Measurements from ENCODE around the gene SHISA9. TPM values are rescaled to one million over a fixed set of nuclear protein-coding genes. Genes with fewer than 3 reads are reported as not detected.

Gene SHISA9
- total RNA-seq, 2 donors from 2014 or later: 0.41 to 0.47 TPM

DNA sequence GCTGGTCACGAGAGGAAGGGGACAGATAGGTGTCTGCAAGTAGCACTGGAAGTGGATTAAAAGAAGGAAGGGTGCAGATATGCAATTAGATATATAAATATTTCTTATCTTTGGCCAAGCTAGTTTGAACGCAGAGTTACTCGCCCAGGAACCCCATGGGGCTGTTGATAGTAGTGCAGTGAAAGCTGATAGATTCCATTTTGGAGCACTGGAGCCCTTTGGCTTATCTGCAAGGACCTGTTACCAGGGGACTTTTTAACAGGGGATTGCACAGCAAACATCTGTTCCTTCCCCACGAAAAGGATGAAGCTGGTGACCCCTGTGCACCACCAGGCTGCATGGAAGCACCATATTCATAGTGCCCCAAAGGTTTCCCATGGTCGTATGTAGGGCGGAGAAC lies 218.7 kb downstream of the SHISA9 start:
- Histone ChIP-seq H3K4me3 (no peak overlapping the region), H3K4me1 (no peaks in the 10 kb centered on the region), H3K36me3 (no peaks in the 10 kb centered on the region), H3K27ac (no peak overlapping the region), H3K9me3 (no peaks in the 10 kb centered on the region), H3K27me3 (no peaks in the 10 kb centered on the region)
- DNase-seq (ENCODE audit: low spot score): no peak
- TF ChIP-seq, protein P1, sequence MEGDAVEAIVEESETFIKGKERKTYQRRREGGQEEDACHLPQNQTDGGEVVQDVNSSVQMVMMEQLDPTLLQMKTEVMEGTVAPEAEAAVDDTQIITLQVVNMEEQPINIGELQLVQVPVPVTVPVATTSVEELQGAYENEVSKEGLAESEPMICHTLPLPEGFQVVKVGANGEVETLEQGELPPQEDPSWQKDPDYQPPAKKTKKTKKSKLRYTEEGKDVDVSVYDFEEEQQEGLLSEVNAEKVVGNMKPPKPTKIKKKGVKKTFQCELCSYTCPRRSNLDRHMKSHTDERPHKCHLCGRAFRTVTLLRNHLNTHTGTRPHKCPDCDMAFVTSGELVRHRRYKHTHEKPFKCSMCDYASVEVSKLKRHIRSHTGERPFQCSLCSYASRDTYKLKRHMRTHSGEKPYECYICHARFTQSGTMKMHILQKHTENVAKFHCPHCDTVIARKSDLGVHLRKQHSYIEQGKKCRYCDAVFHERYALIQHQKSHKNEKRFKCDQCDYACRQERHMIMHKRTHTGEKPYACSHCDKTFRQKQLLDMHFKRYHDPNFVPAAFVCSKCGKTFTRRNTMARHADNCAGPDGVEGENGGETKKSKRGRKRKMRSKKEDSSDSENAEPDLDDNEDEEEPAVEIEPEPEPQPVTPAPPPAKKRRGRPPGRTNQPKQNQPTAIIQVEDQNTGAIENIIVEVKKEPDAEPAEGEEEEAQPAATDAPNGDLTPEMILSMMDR (IDR thresholded peaks at IDR 0.05): no peak

DNA sequence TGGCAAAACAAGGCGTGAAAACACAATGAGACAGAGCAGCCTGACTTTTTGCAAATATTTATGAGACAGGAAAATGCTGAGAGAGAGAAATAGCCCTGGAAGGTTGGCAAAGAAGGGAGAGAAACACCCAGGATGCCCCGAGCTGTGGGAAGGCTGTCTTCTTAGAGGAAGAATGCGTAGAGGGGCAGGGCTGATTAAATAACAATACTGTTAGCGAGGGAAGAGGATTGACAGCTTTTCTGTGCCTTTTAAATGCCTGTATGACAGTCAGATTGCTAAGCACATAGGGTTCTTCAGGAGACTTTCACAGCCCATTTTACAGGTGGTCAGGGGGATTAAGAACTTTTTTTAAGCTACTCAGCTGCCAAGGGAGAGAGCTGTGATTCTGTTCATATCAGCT lies 219.2 kb downstream of the SHISA9 start:
- H3K36me3 ChIP-seq: no peaks in the 10 kb centered on the region
- TF ChIP-seq, protein P1 (IDR thresholded peaks at IDR 0.05): no peak
- no peak for DNase-seq (ENCODE audit: low spot score)
- H3K4me1 ChIP-seq: no peaks in the 10 kb centered on the region
- no peaks in the 10 kb centered on the region for H3K27me3 ChIP-seq
- no peaks in the 10 kb centered on the region for H3K9me3 ChIP-seq
- no peak overlapping the region for H3K4me3 ChIP-seq
- no peak overlapping the region for H3K27ac ChIP-seq

DNA sequence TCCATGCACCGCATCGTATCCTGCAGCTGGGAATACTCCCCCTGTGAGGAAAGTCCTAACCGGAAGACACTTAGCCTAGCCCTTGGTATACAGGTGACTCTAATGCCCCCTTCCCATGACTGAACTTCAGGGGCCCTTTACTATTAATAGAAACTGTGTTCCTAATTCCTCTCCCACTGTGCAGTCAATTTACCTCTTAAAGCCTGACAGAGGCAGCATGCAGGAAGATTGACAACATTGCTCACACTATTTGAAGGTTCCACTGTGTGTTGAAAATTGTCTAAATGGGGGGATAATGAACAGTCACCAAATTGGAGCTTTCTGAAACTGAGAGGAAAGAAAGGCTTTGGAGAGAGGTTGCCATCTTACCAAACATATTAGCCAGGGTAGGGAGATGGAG lies 222.6 kb downstream of the SHISA9 start:
- Histone ChIP-seq H3K27ac (no peak overlapping the region), H3K27me3 (no peaks in the 10 kb centered on the region), H3K36me3 (no peaks in the 10 kb centered on the region), H3K9me3 (no peaks in the 10 kb centered on the region), H3K4me3 (no peak overlapping the region), H3K4me1 (no peaks in the 10 kb centered on the region)
- TF ChIP-seq, protein P1 (IDR thresholded peaks at IDR 0.05): no peak
- DNase-seq (ENCODE audit: low spot score): no peak

DNA sequence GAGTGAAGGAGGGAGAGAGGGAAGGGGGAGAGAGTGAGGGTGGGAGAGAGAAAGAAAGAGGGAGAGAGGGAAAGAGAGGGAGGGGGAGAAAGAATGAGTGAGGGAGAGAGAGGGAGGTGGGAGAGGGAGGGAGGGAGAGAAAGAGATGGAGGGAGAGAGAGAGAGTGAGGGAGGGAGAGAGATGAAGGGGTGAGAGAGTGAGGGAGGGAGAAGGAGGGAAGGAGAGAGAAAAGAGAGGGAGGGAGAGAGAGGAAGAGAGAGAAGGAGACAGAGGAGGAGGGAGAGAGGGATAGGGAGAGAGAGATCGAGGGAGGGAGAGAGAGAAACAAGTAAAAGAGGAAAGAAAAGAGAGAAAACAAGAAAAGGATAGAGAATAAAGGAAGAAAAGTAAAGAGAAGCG lies 225.7 kb downstream of the SHISA9 start:
- Histone ChIP-seq H3K27me3 (no peaks in the 10 kb centered on the region), H3K4me3 (no peak overlapping the region), H3K4me1 (no peaks in the 10 kb centered on the region), H3K27ac (no peak overlapping the region), H3K36me3 (no peaks in the 10 kb centered on the region), H3K9me3 (no peaks in the 10 kb centered on the region)
- no peak for DNase-seq (ENCODE audit: low spot score)
- TF ChIP-seq, protein P1 (IDR thresholded peaks at IDR 0.05): no peak

DNA sequence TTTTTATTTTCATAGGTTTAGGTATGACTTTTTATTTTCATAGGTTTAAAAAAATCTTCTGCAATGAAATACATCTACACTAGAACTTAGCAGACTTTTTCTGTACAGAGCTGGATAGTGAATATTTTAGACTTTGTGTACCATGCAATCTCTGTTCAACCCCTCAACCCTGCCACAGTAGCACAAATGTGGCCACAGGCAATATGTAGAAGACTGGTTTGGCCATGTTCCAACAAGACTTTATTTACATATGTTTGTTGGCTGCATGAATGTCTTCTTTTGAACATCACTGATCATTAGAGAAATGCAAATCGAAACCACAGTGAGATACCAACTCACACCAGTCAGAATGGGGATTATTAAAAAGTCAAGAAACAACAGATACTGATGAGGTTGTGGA lies 229.2 kb downstream of the SHISA9 start:
- H3K27ac ChIP-seq: no peak overlapping the region
- no peaks in the 10 kb centered on the region for H3K36me3 ChIP-seq
- H3K27me3 ChIP-seq: no peaks in the 10 kb centered on the region
- no peaks in the 10 kb centered on the region for H3K4me1 ChIP-seq
- DNase-seq (ENCODE audit: low spot score): no peak
- TF ChIP-seq, protein P1 (IDR thresholded peaks at IDR 0.05): no peak
- H3K4me3 ChIP-seq: no peak overlapping the region
- H3K9me3 ChIP-seq: peaks cover 0 to under 1% of the 10 kb centered on the region in 2 donors

DNA sequence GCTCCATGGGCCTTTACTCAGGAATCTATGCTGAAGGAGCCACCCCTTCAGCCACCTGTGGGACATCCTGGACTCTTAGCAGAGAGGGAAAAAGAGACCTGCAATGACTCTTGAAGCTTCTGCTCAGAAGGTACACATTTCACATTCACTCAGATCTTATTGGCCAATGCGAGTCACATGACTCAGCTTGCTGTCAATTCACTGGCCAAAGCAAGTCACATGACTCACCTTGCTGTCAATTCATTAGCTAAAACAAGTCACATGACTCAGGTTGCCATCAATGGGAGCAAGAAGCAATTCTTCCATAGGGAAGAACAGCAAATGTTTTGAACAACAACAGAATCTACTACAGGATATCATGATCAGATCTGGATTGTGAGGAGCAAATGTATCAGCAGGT lies 233.4 kb downstream of the SHISA9 start:
- Histone ChIP-seq H3K36me3 (no peaks in the 10 kb centered on the region), H3K9me3 (peaks cover 0 to 3% of the 10 kb centered on the region in 2 donors), H3K27me3 (no peaks in the 10 kb centered on the region), H3K4me1 (no peaks in the 10 kb centered on the region), H3K27ac (no peak overlapping the region), H3K4me3 (no peak overlapping the region)
- TF ChIP-seq, protein P1 (IDR thresholded peaks at IDR 0.05): no peak
- DNase-seq (ENCODE audit: low spot score): no peak
